Motor neuron (in vitro differentiated cells): Measurements from ENCODE around the gene OAS1. TPM values are rescaled to one million over a fixed set of nuclear protein-coding genes. Genes with fewer than 3 reads are reported as not detected.
A peak's percentile ranks its signal among the peaks of the same experiment; 100 is the strongest.

ENCODE experiments used
- ATAC-seq, 8 experiments: fragments of 200-7000 bp; cut with Tn5 transposase; replicated peaks in 6 of 8; 2 replicates each; pipeline ENCODE4 v1.8.0; 2021; ENCODE audit warnings: mild to moderate bottlenecking in 8 of 8, moderate library complexity in 8 of 8
- H3K27ac ChIP-seq, 2 donors: fragments of 250-450 bp; sonication (Bioruptor Pico); 2 replicates each; pipeline ENCODE4 v1.9.0; 2021; ENCODE audit warnings: antibody characterized with exemption in 2 of 2, mild to moderate bottlenecking in 2 of 2, moderate library complexity in 1 of 2
- H3K4me1 ChIP-seq, 2 donors: fragments of 250-450 bp; sonication (Bioruptor Pico); replicated peaks in 1 of 2; 2 replicates each; pipeline ENCODE4 v1.6.1; 2021; ENCODE audit warnings: antibody characterized with exemption in 2 of 2, mild to moderate bottlenecking in 2 of 2, moderate library complexity in 1 of 2
- H3K4me3 ChIP-seq, 5 donors: fragments of 250-450 bp; sonication (Bioruptor Pico); 2 replicates each; pipeline ENCODE4 v1.9.0; 2021; ENCODE audit warnings: antibody characterized with exemption in 5 of 5, mild to moderate bottlenecking in 5 of 5, moderate library complexity in 4 of 5
- WGBS, 10 experiments: fragments of 450-650 bp; shearing (Covaris generic); methylation state at CpG; one replicate each; pipeline ENCODE4 v1.0.0; 2022; 5-methylcytosine and 5-hydroxymethylcytosine counted together
- in situ Hi-C, 9 experiments: fragments of 400-800 bp; cut with MboI; loops; one replicate each; pipeline ENCODE4 v1.15.0; 2021; ENCODE audit warnings: low sequenced_read_pairs in 9 of 9, low pct_unique_long_range_greater_than_20kb in 2 of 9; ENCODE audit not compliant: unreplicated experiment in 9 of 9
- total RNA-seq, 8 experiments: library from RNA; unstranded; fragments of 300-600 nt; gene quantifications; 2 replicates each; pipeline versions ENCODE4 v1.2.3 to v1.2.4, GENCODE V29; 2022

The OAS1 gene
- total RNA-seq, 8 experiments from 2014 or later: 0.05 to 252 (median 10.6) TPM

- no peak overlapping the region for H3K27ac ChIP-seq
- WGBS, 10 experiments: 42 to 100% (median 82%) methylated on average over 1 to 3 of the region's 3 CpGs; no CpG with 5 or more reads in 3 of the 10 experiments
- H3K4me1 ChIP-seq: no peaks in the 10 kb centered on the region
- H3K4me3 ChIP-seq: no peak overlapping the region
- in situ Hi-C loops: loop anchor here in 1 of 9 experiments (25.0 kb wide), 1 partner anchor 467 kb away; no protein-coding TSS in a partner anchor
- ATAC-seq: no peak
Observed at GRCh38 chr12:112929715-112930114, 23.0 kb downstream of the OAS1 start.

- Histone ChIP-seq H3K27ac (no peak overlapping the region), H3K4me3 (no peak overlapping the region), H3K4me1 (no peaks in the 10 kb centered on the region)
- WGBS, 10 experiments: 55 to 100% (median 80%) methylated on average over 1 of the region's 2 CpGs; no CpG with 5 or more reads in 6 of the 10 experiments
- no peak for ATAC-seq
- in situ Hi-C loops: loop anchor here in 1 of 9 experiments (25.0 kb wide), 1 partner anchor 468 kb away; no protein-coding TSS in a partner anchor
Observed at GRCh38 chr12:112930350-112930749, 23.6 kb downstream of the OAS1 start.

GRCh38 chr12:112932485-112933128 is 25.8 kb downstream of the OAS1 start:
- 0 to 79% (median 36%) methylated on average over 3 to 4 of the region's 6 CpGs; no CpG with 5 or more reads in 4 of the 10 experiments for WGBS, 10 experiments
- H3K4me3 ChIP-seq: no peak overlapping the region
- in situ Hi-C loops: loop anchor here in 1 of 9 experiments (25.0 kb wide), 1 partner anchor 470 kb away; no protein-coding TSS in a partner anchor
- no peaks in the 10 kb centered on the region for H3K4me1 ChIP-seq
- no peak overlapping the region for H3K27ac ChIP-seq
- ATAC-seq: peak in 2 of 8 experiments; percentile 35 to 36

- in situ Hi-C loops: loop anchor here in 1 of 9 experiments (25.0 kb wide), 1 partner anchor 471 kb away; no protein-coding TSS in a partner anchor
- WGBS, 10 experiments: 10 to 100% (median 89%) methylated on average over 1 to 2 of the region's 2 CpGs; no CpG with 5 or more reads in 3 of the 10 experiments
- no peak overlapping the region for H3K4me3 ChIP-seq
- no peaks in the 10 kb centered on the region for H3K4me1 ChIP-seq
- no peak overlapping the region for H3K27ac ChIP-seq
- ATAC-seq: no peak
Observed at GRCh38 chr12:112933129-112933505, 26.4 kb downstream of the OAS1 start.

- WGBS, 10 experiments: 20 to 100% (median 92%) methylated on average over 1 of the region's 1 CpG; no CpG with 5 or more reads in 6 of the 10 experiments
- in situ Hi-C loops: loop anchor here in 1 of 9 experiments (25.0 kb wide), 1 partner anchor 474 kb away; no protein-coding TSS in a partner anchor
- H3K4me1 ChIP-seq: no peaks in the 10 kb centered on the region
- H3K27ac ChIP-seq: no peak overlapping the region
- no peak overlapping the region for H3K4me3 ChIP-seq
- no peak for ATAC-seq
Observed at GRCh38 chr12:112936264-112936663, 29.5 kb downstream of the OAS1 start.

DNA sequence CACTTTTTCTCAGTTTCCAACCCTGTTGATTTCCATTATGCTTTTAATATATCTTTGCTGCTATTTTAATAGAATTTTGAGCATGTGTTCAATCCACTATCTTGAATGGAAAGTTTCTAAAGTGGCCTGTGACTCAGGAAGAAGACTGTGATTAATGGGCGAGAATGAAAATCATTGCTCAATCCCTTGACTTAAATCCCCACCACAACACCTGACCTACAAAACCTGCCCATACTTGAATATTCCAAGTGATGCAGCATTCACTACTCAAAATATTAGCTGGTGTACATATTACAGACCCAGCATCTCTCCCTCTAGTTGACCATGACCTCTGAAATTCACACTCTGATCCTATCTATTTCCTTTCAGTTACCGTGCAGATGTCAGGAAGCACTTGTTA is 30.2 kb downstream of the OAS1 start:
- no peak for ATAC-seq
- in situ Hi-C loops: loop anchor here in 1 of 9 experiments (25.0 kb wide), 1 partner anchor 475 kb away; no protein-coding TSS in a partner anchor
- Histone ChIP-seq H3K4me1 (no peaks in the 10 kb centered on the region), H3K4me3 (no peak overlapping the region), H3K27ac (no peak overlapping the region)
- 43 to 100% (median 100%) methylated on average over 1 to 2 of the region's 2 CpGs; no CpG with 5 or more reads in 3 of the 10 experiments for WGBS, 10 experiments

GRCh38 chr12:112937741-112938719 is 31.3 kb downstream of the OAS1 start, which contains the start of gene OAS3:
OAS3 (plus strand) TSS chr12:112938474; CDS start chr12:112938531, 57 bp downstream.
- Histone ChIP-seq H3K27ac (no peak within 1 kb of the TSS), H3K4me1 (no peaks in the 10 kb centered on the region), H3K4me3 (peak within 1 kb of the TSS; percentile 23 to 38 (median 31))
- in situ Hi-C loops: loop anchor here in 1 of 9 experiments (25.0 kb wide), 1 partner anchor 476 kb away; no protein-coding TSS in a partner anchor
- ATAC-seq: peak; percentile 44 to 95 (median 68)
- WGBS, 10 experiments: 3 to 82% (median 35%) methylated on average over 1 to 34 of the region's 50 CpGs; no CpG with 5 or more reads in 1 of the 10 experiments

- ATAC-seq: peak in 2 of 8 experiments; percentile 7
- H3K4me3 ChIP-seq: peak overlapping the region in 4 of 5 donors; percentile 25 to 38 (median 32)
- H3K4me1 ChIP-seq: no peaks in the 10 kb centered on the region
- 14 to 100% (median 66%) methylated on average over 1 to 11 of the region's 11 CpGs for WGBS, 10 experiments
- no peak overlapping the region for H3K27ac ChIP-seq
- in situ Hi-C loops: loop anchor here in 1 of 9 experiments (25.0 kb wide), 1 partner anchor 476 kb away; no protein-coding TSS in a partner anchor
Observed at GRCh38 chr12:112938751-112939150, 32.0 kb downstream of the OAS1 start.

- H3K4me1 ChIP-seq: no peaks in the 10 kb centered on the region
- 48 to 80% (median 56%) methylated on average over 1 to 4 of the region's 7 CpGs; no CpG with 5 or more reads in 4 of the 10 experiments for WGBS, 10 experiments
- in situ Hi-C loops: loop anchor here in 1 of 9 experiments (25.0 kb wide), 1 partner anchor 478 kb away; no protein-coding TSS in a partner anchor
- no peak overlapping the region for H3K4me3 ChIP-seq
- ATAC-seq: no peak
- no peak overlapping the region for H3K27ac ChIP-seq
Observed at GRCh38 chr12:112939761-112940381, 33.1 kb downstream of the OAS1 start.

DNA sequence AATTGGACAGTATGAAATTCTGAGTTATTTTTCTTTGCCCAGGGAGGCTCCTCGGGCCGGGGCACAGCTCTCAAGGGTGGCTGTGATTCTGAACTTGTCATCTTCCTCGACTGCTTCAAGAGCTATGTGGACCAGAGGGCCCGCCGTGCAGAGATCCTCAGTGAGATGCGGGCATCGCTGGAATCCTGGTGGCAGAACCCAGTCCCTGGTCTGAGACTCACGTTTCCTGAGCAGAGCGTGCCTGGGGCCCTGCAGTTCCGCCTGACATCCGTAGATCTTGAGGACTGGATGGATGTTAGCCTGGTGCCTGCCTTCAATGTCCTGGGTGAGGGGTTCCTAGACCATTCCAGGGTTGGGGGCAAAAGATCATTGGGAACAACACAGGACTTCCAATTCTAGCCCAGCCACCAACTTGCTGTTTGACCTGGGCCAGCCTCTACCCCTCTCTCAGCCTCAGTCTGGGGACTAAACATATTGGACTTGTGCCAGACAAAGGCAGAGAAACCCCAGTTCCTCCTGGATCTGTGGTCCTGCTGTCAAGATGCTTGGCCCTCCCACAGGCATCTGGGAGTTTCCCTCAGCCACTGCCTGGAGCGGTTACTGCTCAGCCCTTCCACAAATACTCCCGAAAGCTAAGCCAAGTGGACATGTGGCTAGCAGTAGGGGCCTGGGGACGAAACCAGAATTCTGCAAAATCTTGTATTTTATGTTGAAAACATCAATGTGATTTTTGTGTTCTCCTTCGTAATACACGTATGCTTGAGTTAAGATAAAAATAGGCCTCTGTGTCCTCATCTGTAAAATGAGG is 35.0 kb downstream of the OAS1 start:
- ATAC-seq: no peak
- Histone ChIP-seq H3K27ac (no peak overlapping the region), H3K4me3 (no peak overlapping the region), H3K4me1 (no peaks in the 10 kb centered on the region)
- 57 to 100% (median 92%) methylated on average over 1 to 6 of the region's 16 CpGs; no CpG with 5 or more reads in 3 of the 10 experiments for WGBS, 10 experiments
- in situ Hi-C loops: loop anchor here in 1 of 9 experiments (25.0 kb wide), 1 partner anchor 479 kb away; no protein-coding TSS in a partner anchor

DNA sequence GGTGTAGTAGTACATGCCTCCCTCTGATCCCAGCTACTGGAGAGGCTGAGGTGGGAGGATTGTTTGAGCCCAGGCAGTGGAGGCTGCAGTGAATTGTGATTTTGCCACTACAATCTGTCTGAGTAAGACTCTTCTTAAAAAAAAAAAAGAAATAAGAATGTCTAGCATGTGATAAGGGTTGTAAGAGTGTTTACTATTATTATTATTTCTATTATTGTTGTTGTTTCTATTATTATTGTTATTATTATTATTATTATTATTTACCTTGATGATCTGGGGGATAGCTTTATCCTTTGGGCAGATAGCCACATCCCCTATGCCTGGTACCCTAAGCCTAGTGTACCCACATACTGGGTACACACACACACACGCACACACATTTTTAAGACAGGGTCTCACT is 35.8 kb downstream of the OAS1 start:
- ATAC-seq: no peak
- in situ Hi-C loops: loop anchor here in 1 of 9 experiments (25.0 kb wide), 1 partner anchor 480 kb away; no protein-coding TSS in a partner anchor
- WGBS, 10 experiments: 100% methylated on average over 1 of the region's 1 CpG; no CpG with 5 or more reads in 8 of the 10 experiments
- Histone ChIP-seq H3K27ac (no peak overlapping the region), H3K4me1 (no peaks in the 10 kb centered on the region), H3K4me3 (no peak overlapping the region)
